Measurements from ENCODE around the gene DNM1L.

DNM1L gene

GRCh38 chr12:32788405-32788804, 109.3 kb downstream of the DNM1L start:
- H3K27me3 Mint-ChIP-seq (ENCODE audit: low read depth, poor library complexity), result peaks cover 3% of the 10 kb centered on the region
- no peak for DNase-seq
- no peaks in the 10 kb centered on the region for H3K4me1 Mint-ChIP-seq
- H3K27ac Mint-ChIP-seq, result no peak overlapping the region
- peaks cover 4% of the 10 kb centered on the region for H3K9me3 Mint-ChIP-seq
- no peak overlapping the region for H3K4me3 Mint-ChIP-seq
- no peak for TF ChIP-seq CTCF (IDR thresholded peaks at IDR 0.05)
- peaks cover 8% of the 10 kb centered on the region for H3K36me3 Mint-ChIP-seq (ENCODE audit: low read depth)

- TF ChIP-seq CTCF (IDR thresholded peaks at IDR 0.05), result no peak
- Mint-ChIP-seq H3K27me3 (ENCODE audit: low read depth, poor library complexity) (peaks cover 3% of the 10 kb centered on the region), H3K4me1 (no peaks in the 10 kb centered on the region), H3K27ac (no peak overlapping the region), H3K9me3 (peaks cover 4% of the 10 kb centered on the region), H3K4me3 (no peak overlapping the region), H3K36me3 (ENCODE audit: low read depth) (peaks cover 8% of the 10 kb centered on the region)
- no peak for DNase-seq
These were observed 110.3 kb downstream of the DNM1L start for GRCh38 chr12:32789446-32789845.

- TF ChIP-seq CTCF (IDR thresholded peaks at IDR 0.05), result no peak
- no peak for DNase-seq
- H3K36me3 Mint-ChIP-seq (ENCODE audit: low read depth), result peaks cover 8% of the 10 kb centered on the region
- H3K4me3 Mint-ChIP-seq, result no peak overlapping the region
- H3K4me1 Mint-ChIP-seq, result no peaks in the 10 kb centered on the region
- H3K9me3 Mint-ChIP-seq, result peaks cover 4% of the 10 kb centered on the region
- peaks cover 3% of the 10 kb centered on the region for H3K27me3 Mint-ChIP-seq (ENCODE audit: low read depth, poor library complexity)
- H3K27ac Mint-ChIP-seq, result no peak overlapping the region
These were observed 110.8 kb downstream of the DNM1L start for GRCh38 chr12:32789916-32790315.

GRCh38 chr12:32794281-32794680, 115.2 kb downstream of the DNM1L start:
- no peak for TF ChIP-seq CTCF (IDR thresholded peaks at IDR 0.05)
- no peak overlapping the region for H3K4me3 Mint-ChIP-seq
- H3K27ac Mint-ChIP-seq, result no peak overlapping the region
- peaks cover 14% of the 10 kb centered on the region for H3K36me3 Mint-ChIP-seq (ENCODE audit: low read depth)
- no peak for DNase-seq
- H3K4me1 Mint-ChIP-seq, result no peaks in the 10 kb centered on the region
- H3K9me3 Mint-ChIP-seq, result peaks cover 10% of the 10 kb centered on the region
- H3K27me3 Mint-ChIP-seq (ENCODE audit: low read depth, poor library complexity), result no peaks in the 10 kb centered on the region

Data from nephron progenitor cell (in vitro differentiated cells).